SKM-1 treated with dmso at 0.1 percent for 144 hours (cell line): ENCODE results near the gene ADAMTSL5.
"Not testable (repeated sequence)": the region's sequence is repeated elsewhere in the genome, so short reads cannot be mapped to it uniquely, and the experiment has no call there.

ENCODE experiments used
- DNase-seq: peaks from one replicate; lab custom pipeline; 2025; ENCODE audit not compliant: unreplicated experiment; lab: John Stamatoyannopoulos, UW

ADAMTSL5 gene, protein sequence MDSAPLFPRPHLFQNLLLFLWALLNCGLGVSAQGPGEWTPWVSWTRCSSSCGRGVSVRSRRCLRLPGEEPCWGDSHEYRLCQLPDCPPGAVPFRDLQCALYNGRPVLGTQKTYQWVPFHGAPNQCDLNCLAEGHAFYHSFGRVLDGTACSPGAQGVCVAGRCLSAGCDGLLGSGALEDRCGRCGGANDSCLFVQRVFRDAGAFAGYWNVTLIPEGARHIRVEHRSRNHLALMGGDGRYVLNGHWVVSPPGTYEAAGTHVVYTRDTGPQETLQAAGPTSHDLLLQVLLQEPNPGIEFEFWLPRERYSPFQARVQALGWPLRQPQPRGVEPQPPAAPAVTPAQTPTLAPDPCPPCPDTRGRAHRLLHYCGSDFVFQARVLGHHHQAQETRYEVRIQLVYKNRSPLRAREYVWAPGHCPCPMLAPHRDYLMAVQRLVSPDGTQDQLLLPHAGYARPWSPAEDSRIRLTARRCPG

DNA sequence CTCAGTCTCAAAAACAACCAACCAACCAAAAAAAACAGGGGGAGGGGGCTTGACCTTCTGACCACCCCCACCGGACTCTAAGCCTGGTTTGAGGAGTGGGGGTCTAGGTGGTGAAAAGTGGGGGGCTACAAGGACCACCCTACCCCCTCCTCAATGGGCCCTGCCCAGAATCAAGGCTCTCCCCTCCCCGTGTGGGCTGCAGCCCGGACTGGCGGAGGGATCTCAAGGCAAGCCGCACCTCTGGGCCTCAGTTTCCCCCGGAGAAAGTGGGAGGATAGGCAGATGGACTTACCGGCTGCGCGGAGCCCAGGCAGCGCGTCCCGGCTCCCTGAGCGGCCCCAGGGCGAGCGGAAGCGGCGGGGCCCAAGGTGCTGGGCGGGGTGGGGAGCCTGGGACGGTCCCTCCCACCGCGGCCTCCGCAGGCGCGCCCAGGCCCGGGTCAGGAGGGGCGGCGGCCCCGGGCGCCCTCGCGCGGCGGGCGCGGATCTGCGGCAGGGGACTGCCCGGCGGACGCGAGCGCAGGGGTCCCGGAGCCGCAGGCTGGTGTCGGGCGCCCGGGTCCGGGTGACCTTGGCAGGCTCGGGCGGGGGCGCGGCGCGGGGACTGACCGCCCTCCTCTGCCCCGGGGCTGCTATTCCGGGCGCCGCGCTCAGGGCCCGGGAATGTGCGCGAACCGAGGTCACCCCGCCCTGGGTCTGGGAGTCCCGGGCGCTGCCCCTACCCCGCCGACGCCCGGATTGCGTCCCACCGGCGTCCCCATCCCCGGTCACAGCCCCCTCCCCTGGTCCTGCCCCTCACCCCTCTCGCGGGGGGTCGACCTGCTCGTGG lies at the start of gene ADAMTSL5:
Gene ADAMTSL5 (minus strand): TSS at position 349 of the 828 bp plus-strand sequence. CDS start 2,076 bp downstream, outside the sequence.
- DNase-seq: peak; percentile 41

- no peak for DNase-seq
Measured at GRCh38 chr19:1561236-1561842, 48.5 kb upstream of the ADAMTSL5 start.

- DNase-seq: no peak
Measured at GRCh38 chr19:1560286-1560882, 47.6 kb upstream of the ADAMTSL5 start.

GRCh38 chr19:1558552-1558951 lies 45.7 kb upstream of the ADAMTSL5 start:
- DNase-seq: no peak

DNA sequence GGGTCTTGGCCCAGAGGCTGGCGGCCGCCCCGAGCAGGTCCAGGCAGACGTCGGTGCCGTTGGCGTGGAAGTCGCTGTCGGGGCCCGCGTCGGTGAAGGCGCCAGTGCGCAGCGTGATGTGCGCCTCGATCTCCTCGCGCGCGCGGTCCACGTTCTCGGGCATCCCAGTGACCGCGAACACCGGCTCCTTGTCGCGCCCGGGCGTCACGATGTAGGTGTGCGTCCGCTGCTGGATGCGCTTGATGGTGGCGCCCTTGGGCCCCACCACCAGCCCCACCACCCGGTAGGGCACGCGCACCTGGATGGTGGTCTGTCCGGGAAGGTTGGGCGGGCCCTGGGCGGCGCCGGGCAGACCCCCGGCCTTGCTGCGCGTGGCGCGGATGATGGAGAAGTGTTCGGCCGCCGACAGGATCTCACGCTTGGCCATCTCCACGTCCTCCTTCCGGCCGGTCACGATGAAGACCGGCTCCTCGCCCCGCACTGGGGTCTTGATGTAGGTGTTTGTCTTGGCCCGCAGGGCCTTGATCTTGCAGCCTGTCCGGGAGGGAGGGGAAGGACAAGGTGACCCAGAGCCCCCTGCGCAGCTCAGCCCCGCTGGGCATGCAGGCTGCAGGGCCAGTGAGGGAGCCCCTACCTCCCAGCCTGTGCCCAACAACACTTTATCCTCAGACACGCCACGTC lies 43.7 kb upstream of the ADAMTSL5 start:
- DNase-seq: no peak

- no peak for DNase-seq
Measured at GRCh38 chr19:1555487-1556389, 42.9 kb upstream of the ADAMTSL5 start.

DNA sequence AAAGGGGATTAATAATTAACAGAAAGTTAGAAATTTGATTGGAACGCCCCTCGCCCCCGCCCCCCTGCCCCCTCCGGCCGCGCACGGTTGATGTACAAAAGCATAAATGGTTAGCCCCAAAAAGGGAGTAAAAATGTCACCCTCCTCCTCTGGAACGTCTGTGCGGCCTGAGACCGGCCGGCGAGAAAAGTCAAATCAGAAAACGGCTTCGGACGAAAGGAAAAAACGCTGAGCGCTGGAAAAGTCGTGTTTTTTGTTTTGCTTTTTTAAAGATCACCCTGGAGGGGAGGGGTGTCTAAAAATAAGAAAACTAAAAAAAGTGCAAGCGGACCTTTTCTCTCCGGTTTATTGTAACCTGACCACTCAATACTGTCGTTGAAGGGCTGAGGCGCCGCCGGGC lies 42.1 kb upstream of the ADAMTSL5 start:
- no peak for DNase-seq

DNA sequence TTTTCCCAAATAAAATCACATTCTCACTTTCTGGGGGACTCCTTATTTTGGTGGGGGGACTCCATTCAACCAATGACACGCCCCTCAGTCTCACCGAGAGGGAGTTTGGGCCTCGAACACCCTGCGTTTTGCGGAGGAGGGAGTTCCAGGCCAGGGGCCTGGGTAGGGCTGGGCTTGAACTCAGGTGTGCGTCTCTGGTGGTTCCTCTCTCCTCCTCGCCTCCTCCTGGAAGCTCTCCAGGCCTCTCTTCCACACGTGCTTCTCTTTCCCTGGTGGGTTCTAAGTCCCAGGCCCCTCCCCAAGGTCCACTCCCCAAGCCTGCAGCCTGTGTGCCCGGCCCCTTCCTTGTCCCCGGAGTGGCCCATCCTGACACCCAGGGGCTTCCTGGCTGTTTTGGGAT lies 40.6 kb upstream of the ADAMTSL5 start:
- no peak for DNase-seq

- no peak for DNase-seq
Measured at GRCh38 chr19:1551068-1552040, 38.5 kb upstream of the ADAMTSL5 start.

GRCh38 chr19:1549332-1549945 lies 36.6 kb upstream of the ADAMTSL5 start:
- no peak for DNase-seq

DNA sequence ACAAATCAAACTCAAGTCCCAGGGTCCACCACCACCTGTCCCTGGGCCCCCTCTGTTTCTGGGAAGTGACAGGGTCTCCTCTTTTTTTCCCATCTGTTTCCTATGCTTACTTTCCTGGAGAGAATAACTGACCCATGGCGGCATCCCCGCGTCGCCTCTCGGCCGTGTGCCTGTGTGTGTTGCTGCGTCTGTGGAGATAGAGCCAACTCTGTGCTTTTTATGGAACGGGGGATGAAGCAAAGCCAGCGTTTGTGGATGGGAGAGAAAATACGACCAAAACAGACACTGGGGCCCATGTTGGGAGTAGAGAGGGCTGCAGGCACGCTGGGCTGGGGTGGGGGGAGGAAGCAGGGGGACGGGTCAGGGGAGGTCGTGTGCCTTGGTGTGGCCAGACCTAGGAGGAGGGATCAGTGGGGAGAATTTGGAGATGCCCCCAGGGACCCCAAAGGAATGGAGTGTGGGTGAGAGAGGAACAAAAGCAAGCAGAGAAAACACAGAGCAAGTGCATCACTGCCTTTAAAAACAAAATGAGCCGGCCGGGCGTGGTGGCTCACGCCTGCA lies 27.6 kb upstream of the ADAMTSL5 start:
- no peak for DNase-seq

- DNase-seq: not testable (repeated sequence)
Measured at GRCh38 chr19:1539749-1540148, 26.9 kb upstream of the ADAMTSL5 start.

GRCh38 chr19:1538978-1539377 lies 26.2 kb upstream of the ADAMTSL5 start:
- DNase-seq: no peak

DNA sequence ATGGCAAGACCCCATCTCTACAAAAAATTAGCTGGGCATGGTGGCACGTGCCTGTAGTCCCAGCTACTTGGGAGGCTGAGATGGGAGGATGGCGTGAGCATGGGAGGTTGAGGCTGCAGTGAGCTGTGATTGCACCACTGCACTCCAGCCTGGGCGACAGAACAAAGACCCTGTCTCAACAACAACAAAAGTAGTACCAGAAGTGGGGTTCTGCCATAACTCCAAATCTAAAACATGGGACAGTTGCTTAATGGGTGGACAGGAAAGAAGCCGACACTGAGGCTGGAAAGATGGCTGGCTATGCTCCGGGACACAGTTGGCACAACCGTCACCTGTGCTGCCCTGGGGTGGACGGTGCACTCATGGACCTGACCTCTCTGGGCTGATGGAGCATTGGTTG lies 22.9 kb upstream of the ADAMTSL5 start:
- not testable (repeated sequence) for DNase-seq

GRCh38 chr19:1534972-1535371 lies 22.2 kb upstream of the ADAMTSL5 start:
- no peak for DNase-seq

- no peak for DNase-seq
Measured at GRCh38 chr19:1533510-1534150, 20.8 kb upstream of the ADAMTSL5 start.

DNA sequence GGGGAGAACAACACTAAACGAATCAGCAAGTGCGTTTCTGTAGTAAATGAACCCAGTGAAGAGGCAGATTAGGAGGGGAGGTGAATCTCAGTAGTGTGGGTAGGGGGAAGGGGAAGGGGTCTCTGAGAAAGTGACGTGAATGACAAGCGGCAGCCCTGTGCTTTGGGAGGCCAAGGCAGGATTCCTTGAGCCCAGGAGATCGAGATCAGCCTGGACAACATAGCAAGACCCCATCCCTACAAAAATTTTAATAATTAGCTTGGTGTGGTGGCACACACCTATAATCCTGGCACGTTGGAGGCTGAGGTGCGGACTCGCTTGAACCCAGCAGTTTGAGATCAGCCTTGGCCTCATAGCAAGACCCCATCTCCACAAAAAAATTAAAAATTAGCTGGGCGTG lies 19.2 kb upstream of the ADAMTSL5 start:
- no peak for DNase-seq
